HL-60/S4 treated with phorbol 12-myristate 13-acetate at 8.2 ng/mL for 4 days and 3 days (cell line): Measurements from ENCODE around the gene CACNG7.

Experiments used
- in situ Hi-C: fragments of 300-500 bp; cut with MboI; formaldehyde crosslinking; loops from 2 replicates; pipeline ENCODE4 v1.15.0; 2022; ENCODE audit warnings: low sequenced_read_pairs

Gene CACNG7

GRCh38 chr19:53904909-53905308, 4.2 kb upstream of the CACNG7 start:
- in situ Hi-C loops, result no loop called here

- in situ Hi-C loops, result no loop called here
Measured at GRCh38 chr19:53905787-53906186, 3.3 kb upstream of the CACNG7 start.

- in situ Hi-C loops, result no loop called here
Measured at GRCh38 chr19:53906211-53907192, 2.6 kb upstream of the CACNG7 start.

GRCh38 chr19:53907193-53907581, 1.9 kb upstream of the CACNG7 start:
- in situ Hi-C loops, result no loop called here

GRCh38 chr19:53907690-53908089, 1.4 kb upstream of the CACNG7 start:
- in situ Hi-C loops, result no loop called here

GRCh38 chr19:53908106-53908934, 758 bp upstream of the CACNG7 start:
- in situ Hi-C loops, result no loop called here

- in situ Hi-C loops, result no loop called here
Measured at GRCh38 chr19:53909471-53910169, 542 bp downstream of the CACNG7 start.

- in situ Hi-C loops, result no loop called here
Measured at GRCh38 chr19:53910170-53910518, 1.1 kb downstream of the CACNG7 start.

- in situ Hi-C loops, result no loop called here
Measured at GRCh38 chr19:53912653-53913052, 3.6 kb downstream of the CACNG7 start.

GRCh38 chr19:53915000-53915399, 5.9 kb downstream of the CACNG7 start:
- in situ Hi-C loops, result no loop called here

- in situ Hi-C loops, result no loop called here
Measured at GRCh38 chr19:53916004-53916403, 6.9 kb downstream of the CACNG7 start.

GRCh38 chr19:53917356-53917755, 8.3 kb downstream of the CACNG7 start:
- in situ Hi-C loops, result no loop called here

- in situ Hi-C loops, result no loop called here
Measured at GRCh38 chr19:53927739-53928138, 18.7 kb downstream of the CACNG7 start.

- in situ Hi-C loops, result no loop called here
Measured at GRCh38 chr19:53936029-53936428, 27.0 kb downstream of the CACNG7 start.

GRCh38 chr19:53942001-53942786, 33.1 kb downstream of the CACNG7 start:
- in situ Hi-C loops, result no loop called here

- in situ Hi-C loops, result no loop called here
Measured at GRCh38 chr19:53944416-53944815, 35.3 kb downstream of the CACNG7 start.

- in situ Hi-C loops, result no loop called here
Measured at GRCh38 chr19:53944933-53945332, 35.9 kb downstream of the CACNG7 start.

- in situ Hi-C loops, result no loop called here
Measured at GRCh38 chr19:53945441-53945840, 36.4 kb downstream of the CACNG7 start.

- in situ Hi-C loops, result no loop called here
Measured at GRCh38 chr19:53945998-53946397, 36.9 kb downstream of the CACNG7 start.

GRCh38 chr19:53947624-53948023, 38.5 kb downstream of the CACNG7 start:
- in situ Hi-C loops, result no loop called here
